HG03432 (cell line): ENCODE results near the gene FNIP2.

Source experiments
- ATAC-seq: cut with Tn5 transposase; IDR thresholded peaks from one replicate; pipeline ENCODE4 v1.9.1; 2021; ENCODE audit warnings: mild to moderate bottlenecking, moderate library complexity; ENCODE audit not compliant: unreplicated experiment

Gene FNIP2

GRCh38 chr4:158829254-158829653 is 60.4 kb downstream of the FNIP2 start:
- no peak for ATAC-seq

- no peak for ATAC-seq
Observed at GRCh38 chr4:158833602-158834001, 64.8 kb downstream of the FNIP2 start.

GRCh38 chr4:158835226-158836001 is 66.6 kb downstream of the FNIP2 start:
- ATAC-seq: peak; percentile 14

- peak; percentile 42 for ATAC-seq
Observed at GRCh38 chr4:158836002-158836369, 67.2 kb downstream of the FNIP2 start.

GRCh38 chr4:158836828-158837449 is 68.1 kb downstream of the FNIP2 start:
- ATAC-seq: no peak

GRCh38 chr4:158837527-158838141 is 68.8 kb downstream of the FNIP2 start:
- ATAC-seq: no peak

GRCh38 chr4:158840131-158840530 is 71.3 kb downstream of the FNIP2 start:
- ATAC-seq: no peak

- no peak for ATAC-seq
Observed at GRCh38 chr4:158841540-158841939, 72.7 kb downstream of the FNIP2 start.

- no peak for ATAC-seq
Observed at GRCh38 chr4:158845311-158846041, 76.7 kb downstream of the FNIP2 start.

- no peak for ATAC-seq
Observed at GRCh38 chr4:158847535-158847934, 78.7 kb downstream of the FNIP2 start.

GRCh38 chr4:158849681-158850080 is 80.9 kb downstream of the FNIP2 start:
- ATAC-seq: no peak

GRCh38 chr4:158850371-158850770 is 81.5 kb downstream of the FNIP2 start:
- no peak for ATAC-seq

- ATAC-seq: no peak
Observed at GRCh38 chr4:158850800-158851644, 82.2 kb downstream of the FNIP2 start.

- no peak for ATAC-seq
Observed at GRCh38 chr4:158854236-158854635, 85.4 kb downstream of the FNIP2 start.

- ATAC-seq: peak; percentile 61
Observed at GRCh38 chr4:158856852-158857251, 88.0 kb downstream of the FNIP2 start.

GRCh38 chr4:158857951-158858350 is 89.1 kb downstream of the FNIP2 start:
- no peak for ATAC-seq

GRCh38 chr4:158858410-158859199 is 89.8 kb downstream of the FNIP2 start:
- no peak for ATAC-seq

GRCh38 chr4:158859661-158860060 is 90.8 kb downstream of the FNIP2 start:
- no peak for ATAC-seq

GRCh38 chr4:158860856-158861255 is 92.0 kb downstream of the FNIP2 start:
- ATAC-seq: peak; percentile 87

GRCh38 chr4:158861281-158861680 is 92.5 kb downstream of the FNIP2 start:
- ATAC-seq: peak; percentile 50
